GM23338 (cell line): ENCODE data around the gene FERMT3. TPM values are rescaled to one million over a fixed set of nuclear protein-coding genes. Genes with fewer than 3 reads are reported as not detected.

Experiments
- ATAC-seq: fragments of 200-7000 bp; cut with Tn5 transposase; 3 replicates; pipeline ENCODE4 v1.9.1; 2020
- DNase-seq: peaks from one replicate; pipeline ENCODE4 v3.0.0-alpha.2; 2015; ENCODE audit warnings: low spot score
- H2AFZ ChIP-seq: fragments of 200-600 bp; sonication (generic); 2 replicates; pipeline ENCODE4 v1.8.0; 2016; ENCODE audit warnings: antibody characterized with exemption, mild to moderate bottlenecking, moderate library complexity
- H3F3A ChIP-seq: fragments of 200-600 bp; sonication (generic); replicated peaks from 2 replicates; pipeline ENCODE4 v1.8.0; 2017; ENCODE audit warnings: antibody characterized with exemption, mixed run types, low read depth
- H3K27ac ChIP-seq: fragments of 200-600 bp; sonication (generic); 2 replicates; pipeline ENCODE4 v1.6.1; 2016; ENCODE audit warnings: low read depth
- H3K27me3 ChIP-seq: fragments of 200-600 bp; sonication (generic); 2 replicates; pipeline ENCODE4 v1.8.0; 2016; ENCODE audit warnings: mild to moderate bottlenecking, mixed run types, moderate library complexity; ENCODE audit not compliant: insufficient read depth
- H3K36me3 ChIP-seq: fragments of 200-600 bp; sonication (generic); 2 replicates; pipeline ENCODE4 v1.8.0; 2016; ENCODE audit warnings: mild to moderate bottlenecking; ENCODE audit not compliant: insufficient read depth
- H3K4me1 ChIP-seq: fragments of 200-600 bp; sonication (generic); 2 replicates; pipeline ENCODE4 v1.8.0; 2016; ENCODE audit warnings: mild to moderate bottlenecking, moderate library complexity; ENCODE audit not compliant: insufficient read depth
- H3K4me2 ChIP-seq: fragments of 200-600 bp; sonication (generic); 2 replicates; pipeline ENCODE4 v1.7.1; 2017; ENCODE audit warnings: mixed run types
- H3K4me3 ChIP-seq: fragments of 200-600 bp; sonication (generic); 2 replicates; pipeline ENCODE4 v1.6.1; 2016; ENCODE audit warnings: mixed run types
- H3K79me2 ChIP-seq: fragments of 200-600 bp; sonication (generic); replicated peaks from 2 replicates; pipeline ENCODE4 v1.8.0; 2017; ENCODE audit warnings: mild to moderate bottlenecking; ENCODE audit not compliant: insufficient read depth
- H3K9me2 ChIP-seq: fragments of 200-600 bp; sonication (generic); 2 replicates; pipeline ENCODE4 v1.8.0; 2017; ENCODE audit not compliant: insufficient read depth
- H4K20me1 ChIP-seq: fragments of 200-600 bp; sonication (generic); replicated peaks from 2 replicates; pipeline ENCODE4 v1.8.0; 2017; ENCODE audit warnings: mild to moderate bottlenecking; ENCODE audit not compliant: insufficient read depth
- H3K27ac Mint-ChIP-seq: 2 replicates; pipeline ENCODE4 v1.8.0; 2020; ENCODE audit warnings: inconsistent platforms, mild to moderate bottlenecking, moderate library complexity, mixed read lengths
- H3K27me3 Mint-ChIP-seq: 3 replicates; pipeline ENCODE4 v1.8.0; 2022; ENCODE audit warnings: low read depth, mild to moderate bottlenecking, moderate library complexity, mixed read lengths, inconsistent platforms; ENCODE audit not compliant: insufficient read depth, poor library complexity
- H3K36me3 Mint-ChIP-seq: 3 replicates; pipeline ENCODE4 v1.8.0; 2021; ENCODE audit warnings: low read depth, mild to moderate bottlenecking, inconsistent platforms, moderate library complexity, mixed read lengths
- H3K4me1 Mint-ChIP-seq: 3 replicates; pipeline ENCODE4 v1.8.0; 2020; ENCODE audit warnings: mild to moderate bottlenecking, inconsistent platforms, mixed read lengths
- H3K4me3 Mint-ChIP-seq: 3 replicates; pipeline ENCODE4 v1.8.0; 2021; ENCODE audit warnings: moderate library complexity, mild to moderate bottlenecking, inconsistent platforms, mixed read lengths
- H3K9me3 Mint-ChIP-seq: 3 replicates; pipeline ENCODE4 v1.8.0; 2020; ENCODE audit warnings: moderate library complexity, mild to moderate bottlenecking, inconsistent platforms, mixed read lengths
- CREB1 ChIP-seq: fragments of 250-450 bp; sonication (Bioruptor Pico); IDR thresholded peaks from 2 replicates; pipeline ENCODE4 v1.5.0; 2020; ENCODE audit warnings: low read depth, mild to moderate bottlenecking, moderate library complexity
- CTCF ChIP-seq, 2 experiments: fragments of 200-600 bp in 1 of 2; sonication (generic) in 1 of 2; conservative IDR thresholded peaks; 2 replicates each; pipeline versions ENCODE4 v1.5.1 to v1.6.1; 2016 to 2017; ENCODE audit warnings: antibody characterized with exemption in 2 of 2, low read depth in 2 of 2, mild to moderate bottlenecking in 2 of 2, moderate library complexity in 1 of 2
- ETS1 ChIP-seq: IDR thresholded peaks from 2 replicates; pipeline ENCODE4 v1.6.1; 2016; ENCODE audit warnings: antibody characterized with exemption
- EZH2 ChIP-seq: fragments of 200-600 bp; sonication (generic); IDR thresholded peaks from one replicate; pipeline ENCODE4 v1.8.0; 2017; ENCODE audit warnings: antibody characterized with exemption, mild to moderate bottlenecking, low read depth; ENCODE audit not compliant: unreplicated experiment
- JUNB ChIP-seq: IDR thresholded peaks from one replicate; pipeline ENCODE4 v1.6.1; 2016; ENCODE audit warnings: antibody characterized with exemption; ENCODE audit not compliant: unreplicated experiment
- NANOG ChIP-seq: IDR thresholded peaks from 2 replicates; pipeline ENCODE4 v1.6.1; 2016; ENCODE audit warnings: antibody characterized with exemption, borderline replicate concordance
- POLR2AphosphoS5 ChIP-seq: IDR thresholded peaks from 2 replicates; pipeline ENCODE4 v1.6.1; 2016; ENCODE audit warnings: antibody characterized with exemption, low read depth
- STAT1 ChIP-seq: IDR thresholded peaks from one replicate; pipeline ENCODE4 v1.6.1; 2016; ENCODE audit warnings: antibody characterized with exemption; ENCODE audit not compliant: unreplicated experiment
- ZNF114 ChIP-seq: fragments of 250-450 bp; sonication (Bioruptor Pico); IDR thresholded peaks from 2 replicates; pipeline ENCODE4 v1.5.0; 2020; ENCODE audit warnings: mild to moderate bottlenecking, moderate library complexity
- ZNF331 ChIP-seq: fragments of 250-450 bp; sonication (Bioruptor Pico); IDR thresholded peaks from 2 replicates; pipeline ENCODE4 v1.5.0; 2020; ENCODE audit warnings: low read depth, mild to moderate bottlenecking, moderate library complexity
- ZNF462 ChIP-seq: fragments of 250-450 bp; sonication (Bioruptor Pico); IDR thresholded peaks from 2 replicates; pipeline ENCODE4 v1.5.0; 2020; ENCODE audit warnings: mild to moderate bottlenecking, moderate library complexity
- polyA plus RNA-seq: library from polyadenylated mRNA; unstranded; fragments of >200 nt; fragmentation: Nextera tagmentation; extraction: Ambion mirVana; gene quantifications from 2 replicates; pipeline ENCODE4 v1.2.1, GENCODE V29; 2016
- total RNA-seq: library from RNA; depleted of rRNA; stranded (reverse); fragments of >200 nt; shearing (Covaris generic); gene quantifications from 2 replicates; pipeline ENCODE4 v1.2.3, GENCODE V29; 2014
- TF ChIP-seq, protein P1 (sequence below): IDR thresholded peaks from one replicate; pipeline ENCODE4 v1.6.1; 2018; ENCODE audit warnings: antibody characterized with exemption; ENCODE audit not compliant: unreplicated experiment

Gene FERMT3
- total and polyA plus RNA-seq, 2 experiments from 2014 or later = 1.5 to 1.6 TPM

DNA sequence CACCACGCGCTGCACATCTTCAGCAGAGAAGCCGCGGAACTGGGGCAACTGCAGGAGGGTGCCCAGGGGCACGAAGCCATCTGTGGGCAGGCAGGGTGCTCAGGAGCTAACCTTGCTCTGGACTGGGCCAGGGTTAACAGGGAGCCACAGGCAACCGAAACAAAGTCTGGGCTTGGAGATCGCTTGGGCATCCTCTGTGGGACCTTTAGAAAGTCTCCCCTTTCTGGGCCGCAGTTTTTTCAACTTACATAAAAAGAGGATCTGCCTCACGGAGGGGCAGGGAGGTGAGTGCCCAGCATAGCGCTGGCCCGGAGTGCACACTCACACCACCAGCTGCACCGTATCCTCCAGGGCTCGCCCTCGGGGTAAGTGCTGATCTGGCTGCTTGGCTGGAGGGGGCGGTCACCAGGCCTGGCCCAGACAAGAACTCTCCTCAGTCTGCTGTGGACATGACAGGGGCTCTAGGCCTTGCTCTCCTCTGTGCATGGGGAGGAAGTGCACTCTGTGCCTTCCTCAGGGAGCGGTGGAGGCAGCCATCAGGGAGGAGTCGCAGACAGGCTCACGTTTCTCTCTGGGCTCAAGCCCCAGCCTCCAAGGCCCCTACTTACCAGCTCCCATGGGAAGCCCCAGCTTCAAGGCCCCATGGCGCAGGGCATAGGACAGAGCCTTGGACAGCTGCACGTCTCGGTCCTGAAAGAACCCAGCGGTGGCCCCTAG lies 18.5 kb downstream of the FERMT3 start:
- H3K27ac Mint-ChIP-seq = no peak overlapping the region
- H3K79me2 ChIP-seq = no peaks in the 10 kb centered on the region; the same call in 1 of the 2 replicates

More for the DNA sequence above, 18.5 kb downstream of the FERMT3 start:
- Histone ChIP-seq H3K36me3 (no peaks in the 10 kb centered on the region; the same call in 1 of the 2 replicates), H3K9me2 (no peaks in the 10 kb centered on the region), H3K4me1 (no peaks in the 10 kb centered on the region; the same call in 1 of the 2 replicates), H3K4me3 (peak overlapping the region; percentile 98), H3F3A (0 out of 2 replicates have a peak, but pooled peaks cover 5% of the 10 kb centered on the region), H2AFZ (no peak overlapping the region), H3K27ac (no peak overlapping the region), H3K27me3 (no peaks in the 10 kb centered on the region), H4K20me1 (no peaks in the 10 kb centered on the region), H3K4me2 (peak overlapping the region; percentile 97)
- no peaks in the 10 kb centered on the region for H3K36me3 Mint-ChIP-seq
- DNase-seq (no peak), ATAC-seq (no peak; the same call in 2 of the 3 replicates)
- H3K4me1 Mint-ChIP-seq = peaks cover 11% of the 10 kb centered on the region
- peak overlapping the region; percentile 89 for H3K4me3 Mint-ChIP-seq
- TF ChIP-seq NANOG (no peak), ZNF462 (no peak), ZNF331 (CRISPR knock-in tag) (no peak), CREB1 (CRISPR knock-in tag) (no peak), ZNF114 (CRISPR knock-in tag) (no peak), CTCF (conservative IDR thresholded peaks at IDR 0.05; ENCODE audit: low read depth in 2 of 2) (no peak), POLR2AphosphoS5 (no peak), ETS1 (no peak), JUNB (no peak), EZH2 (no peak), STAT1 (no peak)
- TF ChIP-seq, protein P1, sequence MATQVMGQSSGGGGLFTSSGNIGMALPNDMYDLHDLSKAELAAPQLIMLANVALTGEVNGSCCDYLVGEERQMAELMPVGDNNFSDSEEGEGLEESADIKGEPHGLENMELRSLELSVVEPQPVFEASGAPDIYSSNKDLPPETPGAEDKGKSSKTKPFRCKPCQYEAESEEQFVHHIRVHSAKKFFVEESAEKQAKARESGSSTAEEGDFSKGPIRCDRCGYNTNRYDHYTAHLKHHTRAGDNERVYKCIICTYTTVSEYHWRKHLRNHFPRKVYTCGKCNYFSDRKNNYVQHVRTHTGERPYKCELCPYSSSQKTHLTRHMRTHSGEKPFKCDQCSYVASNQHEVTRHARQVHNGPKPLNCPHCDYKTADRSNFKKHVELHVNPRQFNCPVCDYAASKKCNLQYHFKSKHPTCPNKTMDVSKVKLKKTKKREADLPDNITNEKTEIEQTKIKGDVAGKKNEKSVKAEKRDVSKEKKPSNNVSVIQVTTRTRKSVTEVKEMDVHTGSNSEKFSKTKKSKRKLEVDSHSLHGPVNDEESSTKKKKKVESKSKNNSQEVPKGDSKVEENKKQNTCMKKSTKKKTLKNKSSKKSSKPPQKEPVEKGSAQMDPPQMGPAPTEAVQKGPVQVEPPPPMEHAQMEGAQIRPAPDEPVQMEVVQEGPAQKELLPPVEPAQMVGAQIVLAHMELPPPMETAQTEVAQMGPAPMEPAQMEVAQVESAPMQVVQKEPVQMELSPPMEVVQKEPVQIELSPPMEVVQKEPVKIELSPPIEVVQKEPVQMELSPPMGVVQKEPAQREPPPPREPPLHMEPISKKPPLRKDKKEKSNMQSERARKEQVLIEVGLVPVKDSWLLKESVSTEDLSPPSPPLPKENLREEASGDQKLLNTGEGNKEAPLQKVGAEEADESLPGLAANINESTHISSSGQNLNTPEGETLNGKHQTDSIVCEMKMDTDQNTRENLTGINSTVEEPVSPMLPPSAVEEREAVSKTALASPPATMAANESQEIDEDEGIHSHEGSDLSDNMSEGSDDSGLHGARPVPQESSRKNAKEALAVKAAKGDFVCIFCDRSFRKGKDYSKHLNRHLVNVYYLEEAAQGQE = no peak
- H3K9me3 Mint-ChIP-seq = no peaks in the 10 kb centered on the region
- peaks cover 4% of the 10 kb centered on the region for H3K27me3 Mint-ChIP-seq
